ENCODE data around the gene LRRC74A.

GRCh38 chr14:76827696-76828296 lies 1.6 kb downstream of the LRRC74A start:
- TF ChIP-seq CTCF (conservative IDR thresholded peaks at IDR 0.05; ENCODE audit: low read depth, low read length): no peak
- TF ChIP-seq USF2 (IDR thresholded peaks at IDR 0.05; ENCODE audit: low read depth, low read length): no peak
- TF ChIP-seq POLR2A (IDR thresholded peaks at IDR 0.05; ENCODE audit: low read depth, low read length): no peak
- TF ChIP-seq RFX5 (IDR thresholded peaks at IDR 0.05; ENCODE audit: low read depth, low read length): no peak
- TF ChIP-seq SMC3 (IDR thresholded peaks at IDR 0.05; ENCODE audit: low read depth, low read length): no peak

All from IMR-90 (cell line).